ENCODE data around the gene JAK3. TPM values are rescaled to one million over a fixed set of nuclear protein-coding genes. Genes with fewer than 3 reads are reported as not detected.

Gene JAK3
- polyA plus RNA-seq, 2 of the 4 experiments (the other 2 are of a cell fraction): 0.31 to 0.89 TPM

GRCh38 chr19:17859533-17860330 is 11.9 kb upstream of the JAK3 start, which contains the start of gene RPL18A:
RPL18A (plus strand) TSS chr19:17859910; CDS start chr19:17859957, 47 bp downstream.
- peak within 1 kb of the TSS; percentile 99 to 100 for H3K27ac ChIP-seq
- no peak for FAIRE-seq
- peak; percentile 91 to 99 for DNase-seq (ENCODE audit: low read depth in 1 of 2, low spot score in 1 of 2)
- H3K9me3 ChIP-seq: no peaks in the 10 kb centered on the region
- ATAC-seq: peak; percentile 89 to 93
- peak within 1 kb of the TSS; percentile 91 for H3K4me2 ChIP-seq
- peaks cover 33% of the 10 kb centered on the region for H3K4me1 ChIP-seq
- ChIA-PET POLR2A (interaction anchor here (0.5 to 1.9 kb wide), 25 partner anchors 9 to 542 kb away, joined by 3 to 48 read pairs (median 5); partner anchors contain the start of genes CCDC124 and SLC5A5), CTCF (interaction anchor here (0.9 to 4.4 kb wide), 16 partner anchors 11 to 141 kb away, joined by 3 to 42 read pairs (median 4); partner anchors contain the start of genes CCDC124, MAP1S and SLC5A5)
- peak; percentile 37; the same call in 1 of the 2 replicates for TF ChIP-seq MYC (IDR thresholded peaks at IDR 0.05; ENCODE audit: borderline replicate concordance, low read length)
- no peak for TF ChIP-seq HDAC2 (IDR thresholded peaks at IDR 0.05)
- TF ChIP-seq MAX (IDR thresholded peaks at IDR 0.05): peak; percentile 92
- TF ChIP-seq POLR2A (IDR thresholded peaks at IDR 0.05; ENCODE audit: low read length): peak; percentile 68
- peak; percentile 94 for TF ChIP-seq BCL3 (IDR thresholded peaks at IDR 0.05)
- TF ChIP-seq PHF8 (IDR thresholded peaks at IDR 0.05; ENCODE audit: borderline replicate concordance, low read depth): peak; percentile 90
- peak; percentile 95 for TF ChIP-seq PBX3 (IDR thresholded peaks at IDR 0.05)
- no peak for TF ChIP-seq HOXA7 (CRISPR knock-in tag; IDR thresholded peaks at IDR 0.05)
- no peak for TF ChIP-seq HEYL (CRISPR knock-in tag; IDR thresholded peaks at IDR 0.05)
- TF ChIP-seq ELK1 (IDR thresholded peaks at IDR 0.05; ENCODE audit: low read depth, low read length): no peak
- no peak for TF ChIP-seq BHLHE40 (IDR thresholded peaks at IDR 0.05; ENCODE audit: low read depth, low read length)
- peak; percentile 71 for TF ChIP-seq CTCF (IDR thresholded peaks at IDR 0.05)
- peak; percentile 59 for TF ChIP-seq SMC3 (IDR thresholded peaks at IDR 0.05)
- peak; percentile 82 to 98 for TF ChIP-seq JUN (IDR thresholded peaks at IDR 0.05)
- peak; percentile 44 to 57 for TF ChIP-seq RAD21 (conservative IDR thresholded peaks at IDR 0.05 in 1 of 2, IDR thresholded peaks at IDR 0.05 in 1 of 2)
- TF ChIP-seq NPAS2 (CRISPR knock-in tag; IDR thresholded peaks at IDR 0.05; ENCODE audit: borderline replicate concordance): no peak
- TF ChIP-seq EHF (CRISPR knock-in tag; IDR thresholded peaks at IDR 0.05): no peak
- WGBS (ENCODE audit: missing lambda C conversion rate): under 1% methylated on average over 14 of the region's 80 CpGs
- H3K4me3 ChIP-seq: peak within 1 kb of the TSS; percentile 99
